GM21723 (cell line): Measurements from ENCODE around the gene TNFAIP3.

Experiments used
- ATAC-seq: cut with Tn5 transposase; IDR thresholded peaks from one replicate; pipeline ENCODE4 v1.9.1; 2021; ENCODE audit warnings: mild to moderate bottlenecking, moderate library complexity; ENCODE audit not compliant: unreplicated experiment

TNFAIP3 gene

DNA sequence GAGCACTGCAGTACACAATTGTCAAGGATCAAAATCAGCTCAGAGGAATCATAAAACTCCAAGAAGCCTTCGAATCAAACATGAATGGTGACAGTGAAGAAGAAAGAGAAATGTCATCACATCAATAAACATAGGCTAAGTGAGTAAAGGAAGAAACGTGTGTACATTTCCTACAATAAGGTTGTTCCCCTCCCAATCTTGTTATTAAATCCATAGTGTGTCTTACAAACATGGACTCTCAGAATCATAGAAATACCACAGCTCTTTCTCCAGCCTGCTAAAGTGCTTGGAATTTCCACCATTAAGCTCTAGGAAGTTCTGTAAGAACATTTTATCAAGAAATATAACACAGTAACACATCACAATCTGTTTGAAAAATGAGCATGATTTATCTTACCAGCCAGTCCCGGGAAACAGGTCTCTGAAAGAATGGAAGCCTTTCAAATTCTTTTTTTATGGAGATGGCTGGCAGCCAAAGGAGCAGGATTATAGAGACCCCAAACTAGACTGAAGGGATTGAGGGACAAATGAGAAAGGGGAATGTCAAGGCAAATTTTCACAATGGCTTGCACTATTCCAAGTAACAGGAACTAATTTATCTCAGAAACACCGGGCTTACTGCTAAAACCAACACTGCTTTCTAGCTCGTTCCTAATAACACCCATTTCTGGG lies 4.5 kb upstream of the TNFAIP3 start:
- no peak for ATAC-seq

DNA sequence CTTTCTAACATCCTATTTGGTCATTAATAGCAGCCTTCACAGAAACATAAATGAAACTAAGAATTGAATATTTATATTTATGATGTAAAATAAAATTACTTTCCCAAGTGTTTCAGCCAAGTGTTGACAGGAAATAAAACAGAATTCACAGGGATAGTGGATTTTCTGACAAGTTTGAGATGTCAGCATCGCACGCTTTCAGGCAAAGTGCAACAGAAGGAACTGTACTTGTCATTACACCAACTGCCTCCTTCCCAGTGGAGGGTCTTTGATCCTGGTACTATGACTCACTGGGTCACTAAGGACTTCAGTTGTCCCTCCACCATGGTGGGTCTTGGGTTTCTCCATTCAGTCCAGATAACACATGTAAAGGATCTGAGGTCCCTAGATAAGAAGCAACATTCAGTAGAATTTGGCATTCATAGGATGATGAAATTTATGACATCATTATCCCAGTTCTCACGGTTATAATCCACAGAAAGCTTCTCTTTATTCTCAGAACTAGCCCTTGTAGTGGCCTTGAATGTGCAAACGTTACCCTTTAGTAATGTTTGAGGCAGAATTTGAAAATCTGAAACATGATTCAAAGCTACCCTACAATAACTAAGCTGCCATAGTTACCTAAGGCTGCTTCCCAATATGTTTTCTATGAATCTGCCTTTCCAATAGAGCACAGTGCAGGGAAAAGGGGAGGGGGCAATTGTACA lies 3.8 kb upstream of the TNFAIP3 start:
- ATAC-seq: no peak

DNA sequence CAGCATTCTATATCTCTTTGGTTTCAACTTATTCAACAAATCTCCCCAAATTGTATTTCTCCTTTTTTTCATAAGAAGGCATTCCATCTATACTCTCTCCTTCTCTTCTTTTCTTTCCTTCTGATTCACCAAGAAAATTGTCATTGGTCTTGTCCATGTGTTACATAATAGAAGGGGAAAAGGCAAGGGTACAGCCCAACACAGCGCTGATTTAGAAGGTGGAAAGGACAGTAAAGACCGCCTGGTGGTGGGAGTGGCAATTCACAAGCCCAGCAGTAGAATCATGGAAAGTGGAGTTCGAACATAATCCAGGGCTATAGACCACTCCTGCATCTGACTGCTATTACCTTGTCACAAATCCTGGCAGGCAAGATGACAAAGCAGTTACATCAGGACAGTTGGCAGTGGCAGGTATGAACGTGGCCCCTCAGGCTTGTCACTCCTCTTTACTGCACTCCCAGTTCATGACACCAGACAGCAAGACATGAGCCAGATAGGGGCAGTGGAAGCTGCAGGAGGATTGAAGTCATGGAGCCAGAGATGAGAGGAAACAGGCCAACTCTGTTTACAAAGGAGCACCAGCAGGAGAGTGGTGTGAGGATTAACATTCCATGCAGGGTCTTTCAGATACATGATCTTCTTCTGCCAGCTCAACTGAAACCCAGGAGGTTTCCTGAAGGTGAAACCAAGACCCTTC lies 2.1 kb upstream of the TNFAIP3 start:
- ATAC-seq: no peak

DNA sequence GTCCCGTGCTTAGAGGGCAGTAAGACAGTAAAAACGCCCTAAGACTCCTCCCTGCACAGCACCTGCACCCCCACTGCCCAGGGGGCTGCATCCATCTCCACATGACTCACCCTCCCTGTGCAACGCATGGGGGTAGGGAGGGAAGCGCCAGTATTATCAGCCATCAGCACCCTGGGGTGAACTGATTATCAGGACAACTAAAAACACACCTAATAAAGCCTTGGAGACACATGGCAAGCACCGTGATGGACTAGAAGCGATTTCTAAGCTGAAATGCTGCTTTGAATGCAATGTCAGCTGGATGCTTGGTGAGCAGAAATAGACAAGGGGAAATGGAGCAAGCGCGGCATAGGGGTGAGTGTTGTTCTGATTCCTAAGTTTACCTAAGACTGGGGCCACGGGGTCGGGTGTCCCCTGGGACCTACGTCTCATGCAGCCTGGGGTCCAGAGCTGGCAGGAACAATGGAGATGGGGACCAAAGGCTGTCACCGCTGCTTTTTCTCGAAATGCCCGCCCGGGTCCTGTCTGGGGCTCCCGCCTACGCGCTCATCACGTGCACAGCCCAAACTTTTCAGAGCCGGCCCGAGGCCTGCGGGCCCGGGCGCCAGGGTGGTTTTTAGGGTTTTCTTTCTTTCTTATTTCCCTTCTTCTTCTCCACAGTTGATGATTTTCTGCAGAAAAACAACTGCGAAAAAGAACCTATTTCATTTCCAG lies 702 bp upstream of the TNFAIP3 start:
- peak; percentile 34 for ATAC-seq

DNA sequence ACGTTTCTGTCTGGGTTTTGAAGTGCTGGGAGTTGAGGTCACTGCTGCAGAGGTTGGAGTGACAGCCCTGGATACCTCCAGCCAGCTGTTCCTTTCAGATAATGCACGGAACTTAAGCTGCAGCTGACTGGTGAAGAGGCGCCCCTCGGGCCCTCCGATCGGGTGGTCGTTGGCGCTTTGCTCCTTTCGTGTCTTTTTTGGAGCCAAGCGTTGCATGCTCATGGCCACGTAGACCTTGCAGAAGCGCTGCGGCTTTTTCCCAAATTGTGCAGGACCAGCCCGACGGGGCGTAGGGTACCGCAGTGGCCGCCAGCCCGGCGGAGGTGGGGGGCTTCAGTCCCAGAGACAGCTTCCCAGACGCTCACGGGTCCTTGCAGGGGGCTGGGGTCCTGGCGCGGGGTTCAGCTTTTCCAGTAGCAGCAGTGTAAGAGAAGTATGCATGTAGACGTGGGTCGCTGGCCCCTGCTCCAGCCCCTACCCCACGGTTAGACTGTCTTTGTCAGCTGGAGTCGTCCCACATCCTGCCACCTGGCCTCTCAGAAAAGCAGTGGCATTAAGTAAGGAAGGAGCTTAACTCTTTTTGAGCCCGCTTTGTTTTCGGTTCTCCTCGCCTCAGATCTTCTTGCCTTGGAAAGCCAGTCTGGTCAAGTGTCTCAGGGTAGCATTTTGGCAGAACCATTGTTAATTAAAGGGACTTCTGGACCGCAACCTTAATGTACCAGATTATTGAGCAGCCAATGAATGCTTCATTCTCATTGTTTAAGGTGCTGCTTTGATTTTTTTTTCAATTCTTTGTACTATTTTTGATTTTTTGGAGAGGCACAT lies 838 bp downstream of the TNFAIP3 start:
- peak; percentile 9 for ATAC-seq

DNA sequence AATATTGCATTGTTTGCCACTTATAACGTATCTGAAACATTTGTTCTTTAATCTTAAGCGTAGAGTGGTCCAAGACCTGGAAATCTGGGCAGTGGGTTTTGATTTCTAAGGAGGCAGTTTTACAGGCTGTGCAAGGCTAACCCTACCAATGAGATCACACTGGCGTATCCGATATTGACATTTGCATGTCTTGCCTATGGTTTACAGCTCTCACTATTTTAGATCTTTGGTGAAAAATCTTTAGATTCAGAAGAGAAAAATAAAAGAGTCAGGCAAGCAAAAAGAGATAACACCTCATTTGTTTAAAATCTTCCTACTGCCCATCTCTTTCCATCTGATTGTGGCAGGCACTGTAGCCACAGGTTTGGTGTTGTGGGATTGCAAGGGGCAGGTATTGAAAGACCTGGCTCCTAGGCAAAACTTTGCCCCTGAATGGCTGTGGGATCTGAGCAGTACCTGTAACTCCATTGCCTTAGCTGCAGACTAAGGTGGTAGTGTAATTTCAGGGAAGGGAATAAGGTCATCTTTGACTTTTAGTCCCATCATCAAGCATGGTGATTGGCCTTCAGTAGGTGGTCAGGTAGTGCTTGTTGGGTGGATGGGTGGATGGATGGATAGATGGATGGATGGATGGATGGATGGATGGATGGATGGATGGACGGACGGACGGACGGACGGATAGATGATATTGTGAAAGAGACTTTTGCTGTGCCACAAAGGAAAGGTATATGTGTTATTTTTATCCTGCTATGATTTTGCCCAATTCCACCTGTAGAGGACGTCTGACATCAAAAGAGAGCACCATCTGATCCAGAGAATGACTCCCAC lies 1.9 kb downstream of the TNFAIP3 start:
- no peak for ATAC-seq

DNA sequence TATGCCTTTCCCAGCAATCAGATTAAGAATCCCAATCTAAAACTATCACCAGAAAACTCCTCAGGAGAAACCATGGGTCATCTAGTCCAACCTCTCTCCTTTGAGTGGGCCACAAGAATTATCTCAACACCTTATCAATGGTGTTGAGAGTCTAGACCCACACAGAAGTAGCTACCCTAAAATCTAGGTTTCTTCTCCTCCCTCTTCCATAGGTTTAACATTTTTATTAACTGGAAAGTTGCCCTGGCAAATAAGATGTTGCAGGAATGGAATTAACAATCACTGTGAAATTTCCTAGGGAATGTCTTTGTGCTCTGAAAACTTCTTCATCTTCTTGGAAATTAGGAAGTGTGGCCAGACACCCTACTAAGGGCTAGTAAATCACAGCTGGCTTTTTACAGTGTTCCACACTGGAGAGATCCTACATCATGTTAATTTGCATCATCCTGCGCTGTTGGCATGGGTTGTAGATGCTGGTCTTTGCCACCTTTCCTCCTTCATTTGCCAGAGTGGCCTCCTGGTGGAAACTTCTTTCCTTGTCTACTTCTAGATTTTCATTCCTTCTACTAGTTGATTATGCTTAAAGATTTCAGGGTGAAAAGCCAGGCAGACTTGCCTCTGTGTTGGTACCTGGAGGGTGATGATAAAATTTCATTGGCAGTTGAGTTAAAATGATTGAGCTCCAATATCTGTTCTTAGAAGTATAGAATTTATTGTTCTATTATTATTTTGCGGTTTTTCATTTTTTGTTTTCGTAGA lies 2.7 kb downstream of the TNFAIP3 start:
- no peak for ATAC-seq

DNA sequence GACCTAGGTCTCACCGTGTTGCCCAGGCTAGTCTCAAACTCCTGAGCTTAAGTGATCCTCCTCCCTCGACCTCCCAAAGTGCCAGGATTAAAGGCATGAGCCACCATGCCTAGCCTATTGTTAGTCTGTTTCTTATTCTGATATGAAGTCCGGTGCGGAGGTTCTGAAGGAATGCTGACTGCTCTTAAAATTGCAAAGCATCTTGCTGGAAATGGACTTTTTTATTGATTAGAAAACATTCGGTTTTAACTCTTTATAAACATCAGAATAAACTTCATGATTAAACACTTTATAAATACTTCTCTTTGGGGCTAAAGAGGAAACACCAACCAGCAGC lies 3.2 kb downstream of the TNFAIP3 start:
- no peak for ATAC-seq

DNA sequence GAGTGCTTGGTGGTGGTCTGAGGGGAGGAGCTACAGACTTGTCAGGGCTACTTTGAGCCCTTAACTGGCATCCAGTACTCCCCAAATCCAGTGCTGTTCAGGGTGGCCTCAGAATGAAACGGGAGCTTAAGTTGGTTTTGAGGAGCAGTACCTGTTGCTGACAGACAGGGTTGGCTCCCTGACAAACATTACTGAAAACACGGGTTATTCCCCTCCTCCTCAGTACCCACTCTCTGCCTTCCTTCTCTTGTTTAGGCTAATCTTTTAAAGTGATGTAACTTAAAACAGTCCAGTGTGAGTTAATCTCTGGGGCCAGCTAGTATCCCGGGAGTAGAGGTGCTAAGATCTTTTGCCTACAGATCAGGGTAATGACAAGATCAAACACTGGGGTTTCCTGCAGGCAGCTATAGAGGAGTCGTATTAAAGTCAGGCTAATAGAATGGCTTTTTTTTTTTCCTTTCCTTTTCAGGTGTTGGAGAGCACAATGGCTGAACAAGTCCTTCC lies 3.7 kb downstream of the TNFAIP3 start:
- peak; percentile 30 for ATAC-seq

DNA sequence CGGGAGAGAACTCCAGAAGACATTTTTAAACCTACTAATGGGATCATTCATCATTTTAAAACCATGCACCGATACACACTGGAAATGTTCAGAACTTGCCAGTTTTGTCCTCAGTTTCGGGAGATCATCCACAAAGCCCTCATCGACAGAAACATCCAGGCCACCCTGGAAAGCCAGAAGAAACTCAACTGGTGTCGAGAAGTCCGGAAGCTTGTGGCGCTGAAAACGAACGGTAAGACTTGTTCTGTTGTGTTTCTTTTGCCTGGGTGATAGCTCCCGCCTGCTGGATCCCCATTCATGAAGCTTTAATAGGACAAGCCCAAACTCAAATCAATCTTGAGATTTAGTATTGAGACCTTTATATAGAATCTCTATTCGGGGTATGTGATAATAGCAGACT lies 4.2 kb downstream of the TNFAIP3 start:
- ATAC-seq: no peak

DNA sequence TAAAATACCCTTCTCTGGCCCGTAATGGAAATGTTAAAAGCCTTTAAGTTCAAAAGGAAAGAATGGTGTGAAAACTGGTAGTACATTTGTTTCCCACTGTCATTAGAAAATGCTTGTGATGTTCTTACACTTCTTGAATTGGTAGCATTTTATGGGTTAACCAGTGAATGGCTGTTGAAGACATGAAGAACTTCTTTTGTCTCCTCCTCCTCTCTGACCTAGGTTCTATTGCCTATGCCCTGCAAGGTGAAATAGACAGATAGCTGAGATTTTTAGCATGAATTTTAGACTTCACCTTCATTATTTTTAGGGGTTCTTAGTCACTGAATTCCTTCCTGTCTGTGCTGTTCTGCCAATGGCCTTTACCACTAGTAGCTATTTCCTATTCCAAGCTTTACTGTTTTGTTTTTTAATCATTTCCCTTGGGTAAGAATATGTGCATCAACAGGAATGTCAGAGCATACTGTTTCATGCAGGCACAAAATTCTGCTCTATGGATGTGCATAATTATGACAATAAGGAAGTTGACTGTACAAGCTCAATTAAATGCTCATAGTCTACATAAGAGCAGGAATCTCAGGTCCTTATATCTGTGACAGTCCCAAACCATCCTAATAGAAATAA lies 4.9 kb downstream of the TNFAIP3 start:
- ATAC-seq: no peak

DNA sequence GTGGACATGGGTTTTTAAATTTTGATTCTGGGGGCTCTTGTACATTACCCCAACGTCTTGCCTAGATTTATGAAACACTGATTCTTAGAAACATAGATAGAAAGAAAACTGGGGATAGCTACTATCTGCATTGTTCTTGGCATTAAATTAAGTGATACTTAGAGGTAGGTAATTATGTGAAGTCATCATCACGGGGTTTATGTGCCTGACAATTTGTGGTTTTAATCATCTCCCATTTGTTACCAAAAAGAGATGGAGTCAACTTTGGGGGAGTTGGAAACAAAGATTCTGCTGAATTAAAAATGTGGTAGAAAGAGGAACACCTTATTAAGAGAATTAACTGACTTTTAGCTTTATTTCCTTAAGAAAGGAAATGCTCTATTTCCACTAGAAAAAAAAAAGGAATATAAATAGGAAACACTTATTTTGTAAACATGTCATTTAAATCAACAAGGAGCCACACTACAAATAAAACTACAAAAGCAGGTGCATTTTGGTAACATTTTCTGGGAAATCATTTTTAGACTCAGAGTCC lies 5.6 kb downstream of the TNFAIP3 start:
- no peak for ATAC-seq

DNA sequence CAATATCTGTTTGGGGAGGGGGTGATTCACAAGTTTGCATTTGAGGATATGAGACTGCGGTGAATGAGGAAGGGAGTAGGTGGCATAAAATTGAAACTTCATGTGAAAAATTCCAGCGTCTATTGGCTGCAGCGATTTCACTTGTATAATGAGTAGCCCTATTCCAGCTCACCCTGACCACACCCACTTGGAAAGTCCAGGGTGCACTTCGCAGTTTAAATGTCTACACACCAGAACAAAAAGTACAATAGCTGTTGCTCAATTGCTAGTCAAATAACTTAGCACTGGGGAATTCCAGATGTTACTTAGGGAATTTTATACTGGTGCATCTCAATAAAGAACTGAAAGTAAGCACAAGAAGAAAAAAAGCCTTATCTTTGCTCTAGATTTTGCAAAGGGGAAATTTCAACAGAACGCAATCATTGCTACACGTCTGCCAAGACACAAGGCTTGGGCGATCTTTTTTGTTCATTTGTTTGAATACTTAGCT lies 6.3 kb downstream of the TNFAIP3 start:
- ATAC-seq: peak; percentile 41

DNA sequence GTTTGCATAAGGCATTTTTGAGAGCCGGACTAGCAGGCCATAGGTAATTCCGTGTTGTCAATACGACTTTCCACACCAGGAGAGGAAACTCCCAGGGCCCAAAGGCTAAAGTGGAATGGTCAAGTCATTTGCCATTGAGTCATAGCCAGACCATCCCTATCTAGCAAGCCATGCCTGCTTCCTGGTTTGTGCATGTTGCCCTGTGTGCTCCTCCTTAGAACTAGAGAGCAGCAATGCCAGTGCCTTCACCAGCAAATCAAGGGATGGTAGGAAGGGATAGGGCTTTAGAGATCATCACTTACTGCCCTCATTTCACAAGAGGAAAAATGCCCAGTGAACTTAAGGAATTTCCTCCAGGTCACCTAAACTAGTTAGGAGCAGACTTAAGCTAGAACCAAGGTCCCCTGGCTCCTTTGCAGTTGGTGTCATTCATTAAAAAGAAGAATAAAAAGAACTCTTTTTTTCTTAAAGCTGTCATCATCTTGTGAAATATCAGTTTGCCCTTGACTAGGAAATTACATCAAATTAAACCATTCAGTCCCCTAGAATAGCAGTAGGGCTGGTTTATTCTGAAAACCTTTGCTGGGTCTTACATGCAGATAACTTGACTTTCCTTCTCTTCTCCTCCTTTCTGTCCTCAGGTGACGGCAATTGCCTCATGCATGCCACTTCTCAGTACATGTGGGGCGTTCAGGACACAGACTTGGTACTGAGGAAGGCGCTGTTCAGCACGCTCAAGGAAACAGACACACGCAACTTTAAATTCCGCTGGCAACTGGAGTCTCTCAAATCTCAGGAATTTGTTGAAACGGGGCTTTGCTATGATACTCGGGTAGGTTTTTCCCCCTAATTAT lies 7.4 kb downstream of the TNFAIP3 start:
- ATAC-seq: no peak

DNA sequence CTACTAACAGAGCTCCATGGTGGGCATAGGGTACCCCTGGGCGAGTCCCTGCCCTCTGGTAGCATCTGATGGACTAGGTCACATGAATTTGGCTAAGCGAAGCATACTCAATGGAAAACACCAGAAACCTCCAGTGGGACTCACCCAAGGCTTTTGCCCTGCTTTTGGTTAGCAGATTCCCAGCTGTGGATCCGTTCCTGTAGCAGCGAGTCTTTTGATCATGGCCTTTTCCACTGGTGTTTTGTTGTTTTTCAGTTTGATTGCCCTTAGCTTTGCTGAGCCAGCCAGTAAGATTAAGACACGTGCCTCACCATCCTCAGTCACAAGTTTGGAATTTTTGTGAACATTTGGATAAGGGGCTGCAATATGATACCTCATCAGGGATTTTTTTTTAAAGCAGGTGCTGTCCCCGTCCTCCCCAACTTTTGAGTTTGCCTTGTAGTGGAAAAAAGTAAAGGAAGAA lies 8.0 kb downstream of the TNFAIP3 start:
- ATAC-seq: no peak

DNA sequence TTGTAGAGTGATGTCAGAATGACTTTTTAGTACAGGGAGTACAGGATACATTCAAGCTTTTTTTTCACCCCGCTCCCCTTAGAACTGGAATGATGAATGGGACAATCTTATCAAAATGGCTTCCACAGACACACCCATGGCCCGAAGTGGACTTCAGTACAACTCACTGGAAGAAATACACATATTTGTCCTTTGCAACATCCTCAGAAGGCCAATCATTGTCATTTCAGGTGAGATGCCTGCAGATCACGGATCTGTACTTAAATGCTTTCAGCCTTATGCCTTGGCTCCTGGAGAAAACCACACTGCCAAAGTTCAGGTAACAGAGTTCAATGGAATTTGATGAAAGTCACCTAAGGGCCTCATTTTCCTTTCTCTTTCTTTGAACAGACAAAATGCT lies 8.5 kb downstream of the TNFAIP3 start:
- no peak for ATAC-seq

DNA sequence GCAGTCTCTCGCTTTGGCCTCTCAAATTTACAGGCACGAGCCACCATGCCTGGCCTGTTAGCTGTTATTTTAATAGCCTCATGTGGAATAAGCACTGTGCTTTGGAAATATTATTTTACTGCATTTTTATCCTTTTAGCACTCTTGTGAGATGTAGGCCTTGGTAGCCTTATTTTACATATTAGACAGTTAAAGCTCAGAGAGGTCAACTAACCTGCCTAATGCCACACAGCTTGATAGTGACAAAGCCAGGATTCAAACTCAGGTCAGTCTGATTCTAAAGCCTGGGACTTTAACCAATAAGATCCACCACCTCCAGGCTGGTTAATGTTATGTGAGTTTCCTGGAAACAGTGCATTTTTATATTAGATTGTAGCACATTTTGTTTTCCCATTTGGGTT lies 9.5 kb downstream of the TNFAIP3 start:
- no peak for ATAC-seq
